Fibroblast of mammary gland (primary cell): ENCODE measurements around the gene RASL10B.

Experiments used
- DNase-seq: peaks from one replicate; pipeline ENCODE4 v3.0.0-alpha.2; 2010; ENCODE audit warnings: low read depth
- H3K4me3 ChIP-seq: 2 replicates; pipeline ENCODE4 v1.5.1; 2011; ENCODE audit warnings: low read depth, mild to moderate bottlenecking, low read length, moderate library complexity; ENCODE audit not compliant: control insufficient read depth
- TF ChIP-seq, protein P1 (sequence below): conservative IDR thresholded peaks from 2 replicates; pipeline ENCODE4 v1.5.1; 2011; ENCODE audit warnings: low read depth, low read length, inconsistent platforms; ENCODE audit not compliant: control insufficient read depth, insufficient read depth

Gene RASL10B

DNA sequence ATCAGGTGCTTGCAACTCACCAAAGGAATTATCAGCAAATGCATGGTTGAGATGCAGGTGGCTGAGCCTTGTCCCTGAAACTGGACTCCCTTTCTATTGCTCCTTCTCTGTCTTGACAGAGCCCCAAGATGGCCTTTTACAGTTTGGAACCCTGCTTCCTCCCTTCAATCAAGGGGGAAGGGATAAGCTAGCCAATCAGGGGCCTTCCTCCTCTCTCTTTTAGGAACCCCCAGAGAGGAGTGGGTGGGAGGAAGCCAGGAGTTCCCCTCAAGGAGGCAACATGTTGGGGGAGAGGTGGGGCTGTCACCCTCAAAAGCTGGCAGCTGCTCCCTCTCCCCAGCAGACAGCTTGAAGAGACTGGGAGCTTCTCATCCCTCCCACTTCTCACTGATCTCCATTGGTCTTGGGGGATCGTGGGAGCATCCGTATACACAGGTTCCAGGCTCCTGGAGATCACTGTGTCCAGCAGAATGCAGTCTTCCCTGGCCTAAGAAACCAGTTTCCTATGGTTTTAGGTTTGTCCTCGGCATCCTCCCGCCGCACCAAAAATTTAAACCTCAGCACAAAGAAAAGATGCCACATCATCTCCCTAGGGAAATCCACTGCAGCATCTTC lies 7.2 kb downstream of the RASL10B start:
- TF ChIP-seq, protein P1, sequence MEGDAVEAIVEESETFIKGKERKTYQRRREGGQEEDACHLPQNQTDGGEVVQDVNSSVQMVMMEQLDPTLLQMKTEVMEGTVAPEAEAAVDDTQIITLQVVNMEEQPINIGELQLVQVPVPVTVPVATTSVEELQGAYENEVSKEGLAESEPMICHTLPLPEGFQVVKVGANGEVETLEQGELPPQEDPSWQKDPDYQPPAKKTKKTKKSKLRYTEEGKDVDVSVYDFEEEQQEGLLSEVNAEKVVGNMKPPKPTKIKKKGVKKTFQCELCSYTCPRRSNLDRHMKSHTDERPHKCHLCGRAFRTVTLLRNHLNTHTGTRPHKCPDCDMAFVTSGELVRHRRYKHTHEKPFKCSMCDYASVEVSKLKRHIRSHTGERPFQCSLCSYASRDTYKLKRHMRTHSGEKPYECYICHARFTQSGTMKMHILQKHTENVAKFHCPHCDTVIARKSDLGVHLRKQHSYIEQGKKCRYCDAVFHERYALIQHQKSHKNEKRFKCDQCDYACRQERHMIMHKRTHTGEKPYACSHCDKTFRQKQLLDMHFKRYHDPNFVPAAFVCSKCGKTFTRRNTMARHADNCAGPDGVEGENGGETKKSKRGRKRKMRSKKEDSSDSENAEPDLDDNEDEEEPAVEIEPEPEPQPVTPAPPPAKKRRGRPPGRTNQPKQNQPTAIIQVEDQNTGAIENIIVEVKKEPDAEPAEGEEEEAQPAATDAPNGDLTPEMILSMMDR, result no peak
- no peak for DNase-seq
- no peak overlapping the region for H3K4me3 ChIP-seq

DNA sequence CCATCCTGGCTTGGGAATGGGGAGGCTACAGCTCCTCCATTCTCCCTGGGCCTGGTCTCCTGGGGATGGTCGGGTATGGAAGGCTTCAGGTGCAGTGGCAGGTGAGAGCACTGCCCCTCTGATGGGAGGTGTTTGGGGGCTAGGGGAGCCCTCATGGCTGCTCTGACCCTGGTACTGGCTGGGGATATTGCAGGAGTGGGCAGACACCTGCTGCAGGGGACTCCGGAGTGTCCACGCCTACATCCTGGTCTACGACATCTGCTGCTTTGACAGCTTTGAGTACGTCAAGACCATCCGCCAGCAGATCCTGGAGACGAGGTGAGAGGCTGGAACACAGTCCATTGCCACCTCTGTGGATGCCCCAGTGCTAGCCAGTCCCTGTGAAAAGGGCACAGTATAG lies 8.8 kb downstream of the RASL10B start:
- TF ChIP-seq, protein P1, result no peak
- H3K4me3 ChIP-seq, result no peak overlapping the region
- no peak for DNase-seq

DNA sequence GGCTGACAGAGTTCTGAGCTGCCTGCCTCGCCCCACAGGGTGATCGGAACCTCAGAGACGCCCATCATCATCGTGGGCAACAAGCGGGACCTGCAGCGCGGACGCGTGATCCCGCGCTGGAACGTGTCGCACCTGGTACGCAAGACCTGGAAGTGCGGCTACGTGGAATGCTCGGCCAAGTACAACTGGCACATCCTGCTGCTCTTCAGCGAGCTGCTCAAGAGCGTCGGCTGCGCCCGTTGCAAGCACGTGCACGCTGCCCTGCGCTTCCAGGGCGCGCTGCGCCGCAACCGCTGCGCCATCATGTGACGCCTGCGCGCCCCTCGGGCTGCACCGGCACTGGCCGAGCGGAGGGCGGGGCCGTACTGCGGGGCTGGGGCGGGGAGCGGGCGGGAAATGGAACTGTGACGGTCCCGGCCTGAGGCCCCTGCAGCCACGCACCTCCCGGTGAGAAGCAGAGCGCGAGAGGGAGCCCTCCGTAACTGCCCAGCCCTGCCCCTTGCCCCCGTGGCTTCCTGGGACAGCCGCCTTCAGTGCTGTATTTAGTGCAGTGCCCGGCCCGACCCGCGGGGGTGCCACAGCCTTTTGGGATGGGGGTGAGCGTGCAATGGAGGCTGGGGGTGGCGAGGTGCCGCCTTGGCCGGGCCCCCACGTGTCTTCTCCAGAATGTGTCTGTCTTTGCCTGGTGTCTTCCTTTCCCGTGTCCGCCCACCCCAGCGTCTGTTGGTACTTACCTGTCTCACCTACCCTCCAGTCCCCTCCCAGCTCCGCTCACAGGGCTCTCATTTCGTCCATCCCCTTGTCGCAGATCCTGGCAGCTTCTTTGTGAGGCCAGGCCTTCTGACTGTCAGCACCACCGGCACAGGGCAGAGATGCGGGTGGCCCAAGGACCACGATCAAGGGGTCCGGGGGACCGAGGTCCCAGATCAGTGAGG lies 9.8 kb downstream of the RASL10B start:
- DNase-seq, result no peak
- no peak overlapping the region for H3K4me3 ChIP-seq
- TF ChIP-seq, protein P1, result no peak

DNA sequence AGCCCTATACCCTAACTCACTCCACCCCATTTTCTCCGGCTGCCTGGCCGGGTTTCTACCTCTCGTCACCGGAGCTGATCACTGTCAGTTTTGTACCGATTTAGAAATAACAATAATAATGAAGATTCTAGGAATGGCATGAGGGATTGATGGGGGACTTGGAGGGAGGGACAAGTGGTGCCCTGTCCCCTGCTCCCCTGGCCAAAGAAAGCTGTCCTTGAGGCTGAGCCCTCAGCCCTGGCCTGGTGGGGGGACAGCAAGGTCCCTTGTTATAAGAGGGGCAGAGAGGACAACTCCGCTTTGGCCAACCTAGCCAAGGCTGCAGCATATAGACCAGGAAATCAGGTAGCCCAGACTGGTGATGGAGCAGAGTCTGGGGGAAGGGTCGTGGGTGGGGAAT lies 11.1 kb downstream of the RASL10B start:
- no peak for DNase-seq
- TF ChIP-seq, protein P1, result no peak
- H3K4me3 ChIP-seq, result no peak overlapping the region

DNA sequence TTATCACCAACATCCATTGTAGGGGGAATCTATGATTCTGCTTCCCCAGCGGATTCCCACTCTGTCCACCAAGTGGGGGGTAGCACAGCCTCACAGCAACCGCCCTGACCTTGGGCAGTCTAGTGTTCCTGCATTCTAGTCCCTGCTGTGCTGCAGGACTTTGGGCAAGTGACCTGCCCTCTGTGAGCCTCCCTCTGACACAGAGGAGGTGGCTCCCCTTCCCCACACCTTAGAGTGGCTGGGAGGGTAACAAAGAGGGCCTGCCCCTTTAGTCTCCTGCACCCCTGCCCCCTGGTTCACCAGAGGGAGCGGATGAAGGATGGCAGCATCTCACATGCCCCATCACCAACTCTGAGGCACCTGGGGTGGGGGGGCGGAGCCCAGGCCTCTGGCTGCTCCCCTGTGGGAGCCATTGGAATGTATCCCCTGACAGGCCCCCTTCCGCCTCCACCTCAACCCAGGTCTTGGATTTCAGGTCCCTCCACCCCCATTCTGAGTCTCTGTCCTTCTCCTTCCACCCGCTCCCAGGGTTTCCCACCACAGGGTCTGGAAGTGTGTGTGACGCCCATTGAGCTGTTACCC lies 11.5 kb downstream of the RASL10B start:
- H3K4me3 ChIP-seq, result no peak overlapping the region
- TF ChIP-seq, protein P1, result no peak
- no peak for DNase-seq

DNA sequence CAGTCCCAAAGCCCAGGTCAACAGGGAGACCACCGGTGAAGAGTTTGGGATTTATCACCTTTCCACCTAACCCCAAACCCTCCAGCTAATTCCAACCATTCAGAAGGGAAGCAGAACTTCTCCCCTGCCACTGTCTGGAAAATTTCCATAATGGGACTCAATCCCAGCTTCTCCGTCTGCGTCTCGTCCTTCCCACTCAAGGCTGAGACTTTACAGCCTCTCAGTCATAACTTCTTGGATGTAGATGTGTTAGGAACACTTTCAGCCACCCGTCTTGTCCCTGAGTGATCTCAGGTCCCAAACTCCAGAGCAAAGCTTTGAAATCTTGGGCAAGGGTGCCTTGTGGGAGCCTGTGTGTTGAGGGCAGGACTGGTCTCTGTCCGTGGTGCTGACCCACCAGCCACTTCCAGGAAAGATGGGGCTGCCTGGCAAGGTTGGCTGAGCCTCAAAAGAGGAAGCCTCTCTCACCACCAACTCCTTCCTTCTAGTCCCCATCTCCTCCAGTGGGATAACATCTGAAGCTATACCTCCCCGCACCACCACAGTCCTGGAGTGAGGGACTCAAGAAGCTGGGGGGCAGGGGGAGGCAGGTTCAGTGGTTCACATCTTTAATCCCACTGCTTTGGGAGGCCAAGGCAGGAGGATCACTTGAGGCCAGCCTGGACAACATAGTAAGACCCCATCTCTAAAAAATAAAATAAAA lies 12.3 kb downstream of the RASL10B start:
- TF ChIP-seq, protein P1, result no peak
- peak; percentile 29 for DNase-seq
- H3K4me3 ChIP-seq, result no peak overlapping the region
